Keratinocyte (primary cell): ENCODE data around the gene KCTD13.

Source experiments
- CTCF ChIP-seq, 3 experiments: IDR thresholded peaks in 1 of 3; conservative IDR thresholded peaks in 1 of 3; optimal IDR thresholded peaks in 1 of 3; 2 replicates in 2 of 3; 3 replicates in 1 of 3; pipeline versions ENCODE3 to v1.5.1; 2011; ENCODE audit warnings: low read length in 3 of 3, mild to moderate bottlenecking in 3 of 3, moderate library complexity in 2 of 3, control low read depth in 1 of 3, inconsistent platforms in 1 of 3; ENCODE audit not compliant: insufficient read depth in 2 of 3; ENCODE audit errors: extremely low read depth in 1 of 3
- EZH2 ChIP-seq: IDR thresholded peaks from one replicate; pipeline ENCODE4 v1.6.1; 2012; ENCODE audit warnings: inconsistent platforms, mild to moderate bottlenecking, low read length, moderate library complexity

DNA sequence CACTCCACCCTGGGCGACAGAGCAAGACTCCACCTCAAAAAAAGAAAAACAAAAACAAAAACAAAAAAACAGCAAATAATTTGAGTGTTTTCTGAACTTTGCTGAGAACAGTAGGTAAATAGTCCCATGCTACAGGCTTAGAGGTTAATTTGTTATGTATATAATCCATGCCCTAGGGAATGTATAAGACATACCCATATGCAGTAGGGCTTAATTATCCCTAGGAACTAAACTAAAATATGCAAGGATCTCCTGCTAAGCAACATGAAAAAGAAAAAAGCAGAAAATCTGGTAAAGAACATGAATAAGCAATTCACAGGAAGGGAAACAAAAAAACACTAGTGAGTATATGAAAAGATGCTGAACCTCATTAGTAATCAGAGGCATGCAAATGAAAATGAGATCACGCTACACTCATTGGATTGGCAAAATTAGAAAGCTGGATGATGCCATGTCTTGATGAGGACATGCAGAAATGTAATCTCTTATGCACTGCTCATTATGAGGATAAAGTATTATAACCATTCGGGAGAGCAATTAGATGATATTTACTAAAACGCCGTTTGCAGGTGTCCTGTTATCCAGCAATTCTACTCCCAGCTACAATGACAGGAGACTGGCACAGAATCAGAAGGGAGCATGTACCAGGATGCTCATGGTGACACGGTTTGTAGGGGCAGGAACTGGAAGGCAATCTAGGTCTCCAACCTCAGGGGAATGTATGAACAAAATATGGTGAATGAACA, 5.6 kb downstream of the KCTD13 start:
- TF ChIP-seq CTCF (optimal IDR thresholded peaks at IDR 0.05 in 1 of 3, IDR thresholded peaks at IDR 0.05 in 1 of 3, conservative IDR thresholded peaks at IDR 0.05 in 1 of 3; ENCODE audit: extremely low read depth in 1 of 3, insufficient read depth in 2 of 3, low read length in 3 of 3) (no peak), EZH2 (no peak)
